A549 (cell line): ENCODE results near the gene BCL2L1.

Source experiments
- CBX8 ChIP-seq: fragments of 200-600 bp; sonication (generic); IDR thresholded peaks from 2 replicates; pipeline ENCODE4 v1.6.1; 2016
- CEBPB ChIP-seq, 2 experiments: fragments of >200 bp in 1 of 2; sonication (Bioruptor Twin) in 1 of 2; formaldehyde crosslinking in 1 of 2; IDR thresholded peaks; 2 replicates each; pipeline ENCODE4 v1.6.1; 2012 to 2016
- CTCF ChIP-seq: fragments of >200 bp; sonication (Bioruptor Twin); formaldehyde crosslinking; IDR thresholded peaks from 3 replicates; pipeline ENCODE4 v1.5.1; 2016
- POLR2A ChIP-seq: IDR thresholded peaks from 2 replicates; pipeline ENCODE4 v1.6.1; 2012; ENCODE audit warnings: mild to moderate bottlenecking, low read length
- POLR2AphosphoS2 ChIP-seq: conservative IDR thresholded peaks from 2 replicates; pipeline ENCODE4 v1.6.1; 2012; ENCODE audit warnings: low read length, improper control_type of control experiment, inconsistent platforms
- USF2 ChIP-seq: fragments of 450-650 bp; IDR thresholded peaks from 2 replicates; pipeline ENCODE4 v1.6.1; 2014; ENCODE audit warnings: antibody characterized with exemption

GRCh38 chr20:31682352-31682751 is 40.3 kb downstream of the BCL2L1 start:
- TF ChIP-seq CEBPB (IDR thresholded peaks at IDR 0.05): no peak
- no peak for TF ChIP-seq CBX8
- TF ChIP-seq USF2: no peak
- no peak for TF ChIP-seq CTCF
- no peak for TF ChIP-seq POLR2A
- no peak for TF ChIP-seq POLR2AphosphoS2
